Activated T-cell treated with anti-CD3 and anti-CD28 coated beads, Interleukin-2, amount 50 U/mL, for 4 hours (primary cell): ENCODE data around the gene LTBR. TPM values are rescaled to one million over a fixed set of nuclear protein-coding genes. Genes with fewer than 3 reads are reported as not detected.
A peak's percentile ranks its signal among the peaks of the same experiment; 100 is the strongest.
"Not testable (repeated sequence)": the region's sequence is repeated elsewhere in the genome, so short reads cannot be mapped to it uniquely, and the experiment has no call there.

Experiments
- ATAC-seq, 2 donors: fragments of 200-7000 bp; cut with Tn5 transposase; one replicate each; pipeline ENCODE4 v1.10.0; 2021
- DNase-seq: peaks from one replicate; pipeline ENCODE4 v3.0.0-alpha.2; 2020
- H3K27me3 Mint-ChIP-seq: one replicate; pipeline ENCODE4 v1.8.0; 2021; ENCODE audit warnings: low read depth, mixed read lengths
- H3K36me3 Mint-ChIP-seq: one replicate; pipeline ENCODE4 v1.8.0; 2022; ENCODE audit warnings: mixed read lengths; ENCODE audit not compliant: insufficient read depth
- H3K4me1 Mint-ChIP-seq: one replicate; pipeline ENCODE4 v1.8.0; 2021; ENCODE audit warnings: low read depth, mixed read lengths
- H3K4me3 Mint-ChIP-seq: one replicate; pipeline ENCODE4 v1.8.0; 2021; ENCODE audit warnings: mild to moderate bottlenecking, moderate library complexity, mixed read lengths
- H3K9me3 Mint-ChIP-seq: one replicate; pipeline ENCODE4 v1.8.0; 2021; ENCODE audit warnings: mixed read lengths
- total RNA-seq, 3 donors: library from RNA; stranded (reverse); gene quantifications; one replicate each; pipeline ENCODE4 v1.2.1, GENCODE V29; 2021

LTBR gene
- total RNA-seq, result 1 to 10 TPM; 1.0 to 2.8 (median 1.3) TPM

- H3K9me3 Mint-ChIP-seq, result no peaks in the 10 kb centered on the region
- no peak for DNase-seq
- no peaks in the 10 kb centered on the region for H3K36me3 Mint-ChIP-seq
- peaks cover 26% of the 10 kb centered on the region for H3K27me3 Mint-ChIP-seq
- peaks cover 5% of the 10 kb centered on the region for H3K4me1 Mint-ChIP-seq
- H3K4me3 Mint-ChIP-seq, result no peak within 1 kb of the TSS
- peak; percentile 59 to 66 for ATAC-seq
Observed at GRCh38 chr12:6383572-6384498, at the start of gene LTBR. Gene LTBR (plus strand): TSS chr12:6384162. CDS start chr12:6384359, 197 bp downstream.

- H3K27me3 Mint-ChIP-seq, result no peaks in the 10 kb centered on the region
- H3K36me3 Mint-ChIP-seq, result peaks cover 24% of the 10 kb centered on the region
- H3K9me3 Mint-ChIP-seq, result no peaks in the 10 kb centered on the region
- no peak for ATAC-seq
- peak overlapping the region; percentile 3 for H3K4me3 Mint-ChIP-seq
- DNase-seq, result no peak
- H3K4me1 Mint-ChIP-seq, result peaks cover 26% of the 10 kb centered on the region
Observed at GRCh38 chr12:6334359-6334758, 49.6 kb upstream of the LTBR start.

DNA sequence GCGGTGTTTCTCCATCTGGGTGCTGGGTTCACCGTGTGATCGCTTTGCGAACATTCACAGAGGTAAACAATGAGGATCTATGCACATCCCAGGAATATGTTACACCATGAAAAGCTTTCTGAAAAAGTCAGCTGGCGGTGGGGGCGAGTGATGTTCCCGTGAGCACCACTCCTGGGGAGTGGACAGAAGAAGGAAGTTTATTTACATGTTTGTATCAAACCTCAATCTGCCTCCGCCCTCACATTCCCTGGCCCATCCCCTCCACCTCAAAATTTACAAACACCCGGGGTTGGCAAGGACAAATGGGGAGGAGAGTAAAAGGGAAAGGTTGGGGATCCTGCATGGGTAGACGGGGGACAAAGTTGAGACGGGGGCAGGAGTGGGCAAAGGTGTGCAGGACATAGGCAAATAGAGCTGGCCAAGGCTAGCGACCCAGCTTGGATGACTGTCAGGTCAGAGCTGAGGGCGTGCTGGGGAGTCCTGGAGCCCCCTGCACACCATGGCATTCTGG lies 49.0 kb upstream of the LTBR start:
- H3K4me1 Mint-ChIP-seq, result peaks cover 26% of the 10 kb centered on the region
- peaks cover 24% of the 10 kb centered on the region for H3K36me3 Mint-ChIP-seq
- ATAC-seq (no peak), DNase-seq (no peak)
- H3K4me3 Mint-ChIP-seq, result peak overlapping the region; percentile 27
- no peaks in the 10 kb centered on the region for H3K9me3 Mint-ChIP-seq
- H3K27me3 Mint-ChIP-seq, result no peaks in the 10 kb centered on the region

GRCh38 chr12:6335451-6336078 lies 48.4 kb upstream of the LTBR start:
- H3K4me1 Mint-ChIP-seq, result peaks cover 25% of the 10 kb centered on the region
- ATAC-seq (peak; percentile 83 to 84), DNase-seq (peak; percentile 85)
- H3K36me3 Mint-ChIP-seq, result peaks cover 24% of the 10 kb centered on the region
- no peaks in the 10 kb centered on the region for H3K27me3 Mint-ChIP-seq
- H3K4me3 Mint-ChIP-seq, result no peak overlapping the region
- no peaks in the 10 kb centered on the region for H3K9me3 Mint-ChIP-seq

GRCh38 chr12:6336079-6336888 lies 47.7 kb upstream of the LTBR start:
- no peaks in the 10 kb centered on the region for H3K27me3 Mint-ChIP-seq
- H3K36me3 Mint-ChIP-seq, result peaks cover 19% of the 10 kb centered on the region
- H3K9me3 Mint-ChIP-seq, result no peaks in the 10 kb centered on the region
- no peak overlapping the region for H3K4me3 Mint-ChIP-seq
- ATAC-seq, result peak; percentile 21 to 29
- H3K4me1 Mint-ChIP-seq, result peaks cover 23% of the 10 kb centered on the region
- DNase-seq, result peak; percentile 47

GRCh38 chr12:6336889-6337853 lies 46.8 kb upstream of the LTBR start:
- H3K27me3 Mint-ChIP-seq, result no peaks in the 10 kb centered on the region
- H3K9me3 Mint-ChIP-seq, result no peaks in the 10 kb centered on the region
- DNase-seq (peak; percentile 37), ATAC-seq (no peak)
- peaks cover 27% of the 10 kb centered on the region for H3K4me1 Mint-ChIP-seq
- H3K4me3 Mint-ChIP-seq, result no peak overlapping the region
- H3K36me3 Mint-ChIP-seq, result peaks cover 15% of the 10 kb centered on the region

DNA sequence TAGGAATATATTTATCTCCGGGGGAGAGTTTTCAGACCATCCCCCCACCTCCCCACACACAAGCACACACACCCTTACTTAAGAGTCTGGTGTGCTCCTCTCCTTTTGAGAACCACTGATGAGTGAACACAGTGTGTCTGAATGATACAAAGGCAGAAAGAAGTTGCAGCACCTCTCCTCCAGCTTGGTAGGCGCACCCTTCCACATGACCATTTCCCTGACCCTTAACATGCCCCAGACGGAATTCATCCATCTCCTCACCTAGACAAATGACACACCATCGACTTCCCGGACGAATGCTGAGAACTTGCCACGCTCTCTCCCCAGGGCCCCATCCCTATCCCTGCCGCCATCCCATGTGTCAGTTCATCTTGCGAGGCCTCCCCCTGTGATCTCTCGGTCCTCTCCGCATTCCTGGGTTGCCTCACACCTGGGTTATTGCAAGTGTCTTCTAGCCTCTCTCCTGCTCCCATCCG lies 46.0 kb upstream of the LTBR start:
- no peak overlapping the region for H3K4me3 Mint-ChIP-seq
- H3K4me1 Mint-ChIP-seq, result peaks cover 28% of the 10 kb centered on the region
- peaks cover 7% of the 10 kb centered on the region for H3K36me3 Mint-ChIP-seq
- H3K27me3 Mint-ChIP-seq, result no peaks in the 10 kb centered on the region
- DNase-seq (no peak), ATAC-seq (no peak)
- no peaks in the 10 kb centered on the region for H3K9me3 Mint-ChIP-seq

GRCh38 chr12:6338536-6338935 lies 45.4 kb upstream of the LTBR start:
- H3K4me3 Mint-ChIP-seq, H3K27me3 Mint-ChIP-seq, ATAC-seq, DNase-seq, H3K9me3 Mint-ChIP-seq, H3K36me3 Mint-ChIP-seq: not testable (repeated sequence)
- peaks cover 28% of the 10 kb centered on the region for H3K4me1 Mint-ChIP-seq

DNA sequence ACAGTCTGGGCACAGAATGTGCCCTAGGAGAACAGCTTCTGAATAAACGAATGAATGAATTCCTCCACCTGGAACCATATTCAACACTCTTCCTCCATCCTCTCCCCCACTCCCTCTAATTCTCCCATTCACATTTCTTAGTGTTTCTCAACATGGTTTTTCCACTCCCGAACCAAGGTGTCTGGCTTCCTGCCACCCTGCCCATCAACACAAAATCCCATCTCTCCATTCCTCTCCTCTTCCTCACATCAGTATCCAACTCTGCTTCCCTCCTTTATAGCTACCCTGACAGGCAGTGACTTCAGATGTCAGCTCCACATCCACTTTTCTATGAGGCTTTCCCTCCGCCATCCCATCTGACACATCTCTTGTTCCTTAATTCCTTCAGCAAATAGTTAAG lies 45.0 kb upstream of the LTBR start:
- Mint-ChIP-seq H3K4me1 (peaks cover 26% of the 10 kb centered on the region), H3K27me3 (no peaks in the 10 kb centered on the region), H3K4me3 (no peak overlapping the region), H3K9me3 (no peaks in the 10 kb centered on the region), H3K36me3 (no peaks in the 10 kb centered on the region)
- DNase-seq (no peak), ATAC-seq (no peak)

DNA sequence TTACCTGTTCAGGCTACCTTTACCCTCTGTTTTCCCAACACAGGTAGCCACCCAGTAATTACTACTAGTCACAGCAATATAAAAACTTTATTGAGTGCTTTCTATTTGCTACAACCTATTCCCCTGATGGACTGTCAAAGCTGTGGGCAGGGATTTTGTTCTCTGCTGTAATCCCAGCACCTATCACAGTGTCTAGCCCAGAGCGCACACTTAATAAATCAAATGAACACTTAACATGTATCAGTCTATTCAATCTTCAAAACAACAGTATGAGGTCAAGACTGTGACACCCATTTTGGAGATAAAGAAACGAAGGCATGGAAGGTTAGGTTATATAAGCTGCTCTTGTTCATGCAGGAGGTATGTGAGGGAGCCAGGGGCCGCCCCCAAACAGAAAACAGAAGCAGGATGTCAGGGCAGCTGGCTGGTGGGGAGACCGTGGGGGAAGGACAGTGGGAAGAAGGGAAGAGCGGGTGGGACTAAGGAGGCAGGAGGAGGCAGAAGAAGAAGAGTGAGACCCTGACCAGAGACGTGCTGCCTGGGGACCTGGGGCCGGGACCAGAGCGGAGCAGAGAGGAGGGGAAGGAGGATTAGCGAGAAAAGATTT lies 43.8 kb upstream of the LTBR start:
- H3K36me3 Mint-ChIP-seq, result no peaks in the 10 kb centered on the region
- H3K9me3 Mint-ChIP-seq, result no peaks in the 10 kb centered on the region
- ATAC-seq, result no peak
- no peak overlapping the region for H3K4me3 Mint-ChIP-seq
- no peaks in the 10 kb centered on the region for H3K27me3 Mint-ChIP-seq
- peaks cover 23% of the 10 kb centered on the region for H3K4me1 Mint-ChIP-seq
- DNase-seq, result no peak

GRCh38 chr12:6340745-6341416 lies 43.1 kb upstream of the LTBR start:
- ATAC-seq (no peak), DNase-seq (no peak)
- Mint-ChIP-seq H3K27me3 (no peaks in the 10 kb centered on the region), H3K9me3 (no peaks in the 10 kb centered on the region), H3K4me1 (peaks cover 31% of the 10 kb centered on the region), H3K4me3 (no peak overlapping the region), H3K36me3 (no peaks in the 10 kb centered on the region)

- Mint-ChIP-seq H3K4me3 (no peak within 1 kb of the TSS), H3K36me3 (no peaks in the 10 kb centered on the region), H3K27me3 (peaks cover 2% of the 10 kb centered on the region), H3K9me3 (no peaks in the 10 kb centered on the region), H3K4me1 (peaks cover 38% of the 10 kb centered on the region)
- ATAC-seq, result peak; percentile 52 to 64
- DNase-seq, result peak; percentile 33
Observed at GRCh38 chr12:6341417-6342139, 42.4 kb upstream of the LTBR start, which contains the start of gene TNFRSF1A. Gene TNFRSF1A (minus strand): TSS chr12:6342076. CDS start chr12:6341814, 262 bp downstream.
